IPS-NIHi11 (cell line): Measurements from ENCODE around the gene NLRP1.
A peak's percentile ranks its signal among the peaks of the same experiment; 100 is the strongest.

Source experiments
- DNase-seq: peaks from one replicate; pipeline ENCODE4 v3.0.0; 2012; ENCODE audit warnings: mixed read lengths, low spot score

The NLRP1 gene

GRCh38 chr17:5516060-5516792 is 68.1 kb downstream of the NLRP1 start:
- no peak for DNase-seq

- DNase-seq: no peak
Measured at GRCh38 chr17:5514976-5515375, 69.3 kb downstream of the NLRP1 start.

GRCh38 chr17:5513628-5514027 is 70.7 kb downstream of the NLRP1 start:
- no peak for DNase-seq

- peak; percentile 44 for DNase-seq
Measured at GRCh38 chr17:5511401-5512225, 72.7 kb downstream of the NLRP1 start.

- DNase-seq: no peak
Measured at GRCh38 chr17:5510771-5511170, 73.5 kb downstream of the NLRP1 start.

GRCh38 chr17:5509482-5509881 is 74.8 kb downstream of the NLRP1 start:
- no peak for DNase-seq

GRCh38 chr17:5508810-5509209 is 75.5 kb downstream of the NLRP1 start:
- peak; percentile 61 for DNase-seq

- no peak for DNase-seq
Measured at GRCh38 chr17:5506307-5506706, 78.0 kb downstream of the NLRP1 start.

- DNase-seq: no peak
Measured at GRCh38 chr17:5502552-5502951, 81.8 kb downstream of the NLRP1 start.

GRCh38 chr17:5501685-5502084 is 82.6 kb downstream of the NLRP1 start:
- no peak for DNase-seq

- DNase-seq: peak; percentile 99
Measured at GRCh38 chr17:5500589-5501391, 83.5 kb downstream of the NLRP1 start.

- no peak for DNase-seq
Measured at GRCh38 chr17:5500247-5500588, 84.1 kb downstream of the NLRP1 start.

GRCh38 chr17:5499476-5500231 is 84.7 kb downstream of the NLRP1 start:
- DNase-seq: peak; percentile 42

- no peak for DNase-seq
Measured at GRCh38 chr17:5492970-5493369, 91.3 kb downstream of the NLRP1 start.

GRCh38 chr17:5488752-5489151 is 95.6 kb downstream of the NLRP1 start:
- DNase-seq: no peak

- DNase-seq: peak; percentile 99
Measured at GRCh38 chr17:5486206-5487124, 97.8 kb downstream of the NLRP1 start, which contains the start of gene MIS12. TSS of gene MIS12 (plus strand) at chr17:5486566. CDS start at chr17:5488863, 2,297 bp downstream.

- DNase-seq: peak; percentile 62
Measured at GRCh38 chr17:5485270-5486205, 98.8 kb downstream of the NLRP1 start, which contains the start of gene DERL2. TSS of gene DERL2 (minus strand) at chr17:5486178. CDS start at chr17:5486161, 17 bp downstream.

- no peak for DNase-seq
Measured at GRCh38 chr17:5481451-5481850, 102.9 kb downstream of the NLRP1 start.

- no peak for DNase-seq
Measured at GRCh38 chr17:5480962-5481361, 103.3 kb downstream of the NLRP1 start.
